Adipose tissue (tissue), 3 donors: Measurements from ENCODE around the gene YBX3. TPM values are rescaled to one million over a fixed set of nuclear protein-coding genes. Genes with fewer than 3 reads are reported as not detected.
"Not testable (repeated sequence)": the region's sequence is repeated elsewhere in the genome, so short reads cannot be mapped to it uniquely, and the experiment has no call there.

Experiments used
- H3K27ac ChIP-seq: one replicate; pipeline ENCODE4 v1.5.1; 2013; ENCODE audit warnings: low read depth, low read length
- WGBS, 3 donors: extraction: QIAGEN DNeasy Blood & Tissue Kit; methylation state at CpG; one replicate each; pipeline ENCODE4 v1.1.7; 2013; 5-methylcytosine and 5-hydroxymethylcytosine counted together
- polyA plus RNA-seq, 3 donors: library from polyadenylated mRNA; stranded (reverse); fragments of 200-250 nt; gene quantifications; one replicate each; pipeline ENCODE4 v1.2.3, GENCODE V29; 2013
- donor health status: healthy with polysubstance abuse.
- donor health status: Bipolar disorder and iron deficiency.
- donor health status: healthy.

YBX3 gene
- 100 to 1,000 TPM; 398 to 461 (median 424) TPM for polyA plus RNA-seq

DNA sequence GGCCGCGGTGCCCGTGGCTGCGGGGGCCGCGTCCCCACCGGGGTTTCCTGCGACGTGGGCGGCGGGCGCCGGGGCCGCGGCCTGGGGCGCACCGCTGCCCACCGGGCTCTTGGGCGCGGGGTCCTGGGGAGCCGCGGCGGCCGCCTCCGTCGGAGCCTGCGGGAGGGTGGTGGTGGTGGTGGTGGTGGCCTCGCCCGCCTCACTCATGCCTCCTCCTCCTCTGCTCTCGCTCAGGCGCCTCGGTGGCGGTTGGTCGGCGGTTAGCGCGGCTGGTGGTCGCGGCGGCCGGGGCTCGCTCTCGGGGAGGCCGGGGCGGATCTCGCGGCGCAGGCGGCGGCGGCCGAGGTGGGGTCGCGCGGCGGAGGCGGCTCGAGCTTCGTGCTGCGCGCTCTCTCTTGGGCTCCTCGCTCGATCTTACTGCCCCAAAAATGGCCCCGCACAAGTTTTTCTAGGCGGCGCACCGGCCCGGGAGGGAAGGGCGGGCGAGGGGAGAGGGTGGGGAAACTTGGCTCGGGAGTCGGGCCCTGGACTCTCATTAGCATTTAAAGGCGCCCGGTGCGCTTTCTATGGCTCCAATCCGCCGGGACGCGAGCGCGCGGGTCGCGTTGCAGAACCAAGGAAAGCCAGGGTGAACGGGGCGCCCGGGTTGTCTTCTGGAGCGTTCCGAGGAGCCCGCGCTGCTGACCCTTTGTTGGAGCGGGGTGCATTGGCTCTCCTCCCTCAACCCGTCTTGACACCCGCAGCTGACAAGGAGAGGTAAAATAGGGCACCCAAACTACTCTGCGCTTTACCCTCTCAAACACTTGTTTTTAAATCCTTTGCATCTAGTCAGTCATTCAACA lies at the start of gene YBX3:
YBX3 (minus strand) TSS at position 419 of the 842 bp plus-strand sequence; CDS start at position 207, 212 bp downstream.
- H3K27ac ChIP-seq = peak within 1 kb of the TSS; percentile 92
- WGBS, 3 donors = 0 to 1% (median 0%) methylated on average over 66 to 95 of the region's 95 CpGs

DNA sequence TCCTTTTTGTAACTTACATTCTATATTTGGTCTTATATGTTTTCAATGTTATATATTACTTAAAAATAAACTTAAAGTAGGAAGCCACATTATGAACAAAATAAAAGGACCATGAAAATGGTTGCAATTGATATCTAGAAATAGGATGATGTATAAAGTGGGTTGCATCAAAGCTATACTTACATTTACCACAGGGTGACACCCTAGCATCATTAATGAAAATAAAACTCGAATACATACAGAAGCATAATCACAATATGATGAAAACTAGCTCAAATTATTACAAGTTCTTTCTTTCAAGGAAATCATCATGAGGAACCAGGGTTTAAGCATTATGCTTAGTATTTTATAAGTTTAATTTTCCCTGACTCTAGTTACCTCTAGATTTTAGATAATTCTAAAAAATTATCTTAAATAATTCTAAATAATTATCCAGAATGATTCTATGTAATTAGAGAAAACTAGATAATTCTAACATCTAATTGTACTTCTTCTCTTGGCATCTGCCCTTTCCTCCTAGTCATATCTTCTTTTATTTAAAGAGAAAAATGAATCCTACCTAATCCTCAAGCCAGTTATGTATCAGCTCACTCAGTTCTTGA lies 48.1 kb upstream of the YBX3 start:
- WGBS, 3 donors = 0% methylated on average over 1 of the region's 1 CpG
- no peak overlapping the region for H3K27ac ChIP-seq

DNA sequence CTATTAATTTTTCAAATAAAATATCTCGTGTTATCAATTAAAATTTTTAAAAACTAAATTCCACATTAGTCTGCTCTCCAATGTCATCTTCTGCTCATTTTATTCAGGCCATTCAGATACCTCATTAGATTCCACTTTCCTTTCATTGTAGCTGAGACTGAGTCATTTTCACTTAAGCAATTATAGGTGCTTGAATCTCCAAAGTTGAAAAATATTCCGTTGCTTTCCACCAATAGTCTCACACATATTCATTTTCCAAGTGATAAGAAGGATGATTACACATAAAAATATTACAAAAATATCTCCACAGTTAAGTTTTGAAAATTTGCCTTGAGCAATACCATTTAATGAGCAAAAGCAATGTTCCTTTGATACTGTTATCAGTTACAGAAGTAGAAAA lies 36.5 kb upstream of the YBX3 start:
- WGBS, 3 donors = 25 to 43% (median 41%) methylated on average over 2 of the region's 2 CpGs
- no peak overlapping the region for H3K27ac ChIP-seq

DNA sequence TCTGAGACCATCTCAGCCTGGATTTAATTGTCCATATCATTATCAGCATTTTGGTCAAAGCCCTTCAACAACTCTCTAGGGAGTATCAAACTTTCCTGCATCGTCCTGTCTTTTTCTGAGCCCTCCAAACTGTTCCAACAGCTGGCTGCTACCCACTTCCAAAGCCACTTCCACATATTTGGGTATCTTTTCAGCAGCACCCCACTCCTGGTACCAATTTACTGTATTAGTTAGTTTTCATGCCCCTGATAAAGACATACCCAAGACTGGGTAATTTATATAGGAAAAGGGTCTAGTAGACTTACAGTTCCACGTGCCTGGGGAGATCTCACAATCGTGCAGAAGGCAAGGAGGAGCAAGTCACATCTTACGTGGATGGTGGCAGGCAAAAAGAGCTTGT lies 33.1 kb upstream of the YBX3 start:
- 73 to 87% (median 83%) methylated on average over 4 of the region's 4 CpGs for WGBS, 3 donors
- H3K27ac ChIP-seq = no peak overlapping the region

DNA sequence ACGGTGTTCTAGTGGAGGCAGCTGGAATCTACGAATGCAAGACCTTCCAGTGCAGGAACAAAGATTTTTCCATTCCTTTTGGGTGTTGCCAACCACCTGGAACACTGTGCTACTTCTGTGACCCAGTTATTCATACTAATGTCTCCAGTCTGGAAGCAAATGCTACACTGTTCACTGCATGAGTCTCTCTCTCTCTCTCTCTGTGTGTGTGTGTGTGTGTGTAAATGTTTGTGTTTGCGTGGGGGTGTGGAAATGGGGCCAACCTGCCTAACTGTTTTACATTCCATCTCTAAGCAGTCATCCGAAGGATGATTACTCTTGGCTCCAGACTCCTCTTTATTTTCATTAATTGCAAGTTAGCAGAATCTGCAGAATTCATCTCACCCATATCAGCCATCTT lies 29.9 kb upstream of the YBX3 start:
- H3K27ac ChIP-seq = no peak overlapping the region
- WGBS, 3 donors = 44 to 52% (median 51%) methylated on average over 4 of the region's 4 CpGs

DNA sequence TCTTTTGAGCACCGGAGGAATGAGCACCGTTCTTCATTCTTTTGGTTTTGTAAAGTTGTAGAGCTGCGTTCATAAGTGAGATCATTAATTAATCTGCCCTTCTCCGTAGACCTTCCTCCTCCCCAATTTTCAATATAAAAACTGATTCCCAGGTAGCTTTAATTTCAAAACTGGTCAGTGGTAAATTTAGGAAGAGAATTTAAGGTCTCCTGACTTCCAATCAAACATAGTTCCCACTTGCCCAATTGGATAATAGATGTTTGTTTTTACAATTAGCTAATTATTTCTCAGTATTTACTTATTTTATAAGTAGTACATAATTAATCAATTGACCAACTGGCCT lies 27.2 kb upstream of the YBX3 start:
- H3K27ac ChIP-seq = no peak overlapping the region
- 0 to 1% (median 0%) methylated on average over 4 of the region's 4 CpGs for WGBS, 3 donors

DNA sequence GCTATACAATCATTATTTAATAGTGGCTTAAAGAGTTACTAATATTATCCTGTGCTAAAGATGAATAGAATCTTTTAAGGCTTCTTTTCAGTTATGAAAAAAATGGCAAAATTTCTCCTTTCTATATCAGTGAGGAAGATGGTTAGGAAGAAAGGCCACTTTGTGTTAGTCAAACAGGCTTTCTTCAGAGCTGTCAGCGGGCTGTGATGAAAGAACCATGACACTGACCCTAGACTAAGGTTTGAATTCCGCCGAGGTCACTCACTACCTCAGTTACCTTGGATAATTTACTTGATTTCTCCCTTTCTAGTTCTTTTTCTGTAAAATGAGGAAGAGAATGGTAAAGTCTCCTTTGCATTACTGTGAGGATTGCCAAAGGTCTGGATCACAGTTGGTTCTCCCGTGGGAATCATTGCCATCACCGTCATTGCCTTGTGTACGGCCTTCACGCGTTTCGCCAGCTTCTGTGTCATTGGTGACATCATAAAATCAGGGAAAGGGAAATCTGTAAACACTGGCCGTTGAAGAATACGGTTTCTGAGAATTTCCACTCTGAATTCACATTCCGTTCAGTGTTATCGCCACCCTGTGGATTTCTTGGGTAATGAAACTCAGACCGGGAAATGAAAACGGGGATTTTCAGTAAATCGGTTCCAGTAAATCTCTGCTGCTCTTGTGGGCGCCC lies 26.7 kb upstream of the YBX3 start:
- no peak overlapping the region for H3K27ac ChIP-seq
- WGBS, 3 donors = 5 to 8% (median 7%) methylated on average over 17 of the region's 17 CpGs

DNA sequence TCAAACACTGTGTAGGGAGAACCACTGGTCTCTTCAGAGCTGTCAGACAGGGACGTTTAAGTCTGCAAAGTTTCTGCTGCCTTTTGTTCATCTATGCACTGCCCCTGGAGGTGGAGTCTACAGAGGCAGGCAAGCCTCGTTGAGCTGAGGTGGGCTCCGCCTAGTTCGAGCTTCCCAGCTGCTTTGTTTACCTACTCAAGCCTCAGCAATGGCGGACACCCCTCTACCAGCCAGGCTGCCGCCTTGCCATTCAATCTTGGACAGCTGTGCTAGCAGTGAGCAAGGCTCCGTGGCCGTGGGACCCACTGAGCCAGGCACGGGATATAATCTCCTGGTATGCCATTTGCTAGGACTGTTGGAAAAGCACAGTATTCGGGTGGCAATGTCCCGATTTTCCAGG lies 24.6 kb upstream of the YBX3 start:
- WGBS, 3 donors = 58 to 68% (median 65%) methylated on average over 11 of the region's 11 CpGs
- H3K27ac ChIP-seq = no peak overlapping the region

DNA sequence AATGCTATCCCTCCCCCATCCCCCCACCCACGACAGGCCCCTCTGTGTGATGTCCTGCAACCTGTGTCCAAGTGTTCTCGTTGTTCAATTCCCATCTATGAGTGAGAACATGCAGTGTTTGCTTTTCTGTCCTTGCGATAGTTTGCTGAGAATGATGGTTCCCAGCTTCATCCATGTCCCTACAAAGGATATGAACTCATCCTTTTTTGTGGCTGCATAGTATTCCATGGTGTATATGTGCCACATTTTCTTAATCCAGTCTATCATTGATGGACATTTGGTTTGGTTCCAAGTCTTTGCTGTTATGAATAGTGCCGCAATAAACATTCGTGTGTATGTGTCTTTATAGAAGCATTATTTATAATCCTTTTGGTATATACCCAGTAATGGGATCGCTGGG lies 20.3 kb upstream of the YBX3 start:
- WGBS, 3 donors = 85 to 95% (median 91%) methylated on average over 6 of the region's 6 CpGs
- not testable (repeated sequence) for H3K27ac ChIP-seq

DNA sequence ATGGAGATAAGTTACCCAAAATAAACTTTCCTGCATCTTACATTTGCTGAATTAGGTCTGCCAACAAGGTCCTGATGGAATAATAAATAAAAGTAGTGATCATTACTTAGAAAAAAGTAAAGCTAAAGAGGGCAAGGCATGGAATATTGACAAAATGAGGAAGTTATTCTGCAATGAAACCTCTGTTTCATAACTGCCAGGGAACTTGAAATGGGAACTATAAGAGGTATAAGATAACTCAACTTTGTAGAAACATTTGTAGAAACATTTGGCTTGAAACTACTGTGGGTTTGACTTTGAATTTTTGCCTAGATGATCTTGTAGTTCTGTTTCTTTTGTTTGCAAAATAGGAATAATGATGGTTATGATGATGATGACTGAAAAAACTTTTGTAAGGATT lies 18.7 kb upstream of the YBX3 start:
- H3K27ac ChIP-seq = no peak overlapping the region

DNA sequence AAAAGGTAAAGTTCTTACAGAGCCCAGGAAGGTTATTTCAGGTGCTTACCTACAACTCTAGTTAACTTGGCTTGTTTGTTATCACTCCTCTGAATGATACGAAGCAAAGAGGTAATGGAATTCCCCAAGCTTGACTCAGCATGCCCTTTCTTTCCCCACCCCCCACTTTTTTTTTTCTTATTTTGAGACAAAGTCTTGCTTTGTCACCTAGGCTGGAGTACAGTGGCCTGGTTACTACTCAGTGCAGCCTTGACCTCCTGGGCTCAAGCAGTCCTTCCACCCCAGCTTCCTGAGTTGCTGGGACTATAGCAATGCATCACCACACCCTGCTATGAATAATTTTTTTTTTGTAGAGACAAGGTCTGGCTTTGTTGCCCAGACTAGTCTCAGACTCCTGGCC lies 17.1 kb upstream of the YBX3 start:
- no peak overlapping the region for H3K27ac ChIP-seq
- whole genome bisulfite sequencing, 3 donors = 20 to 79% (median 69%) methylated on average over 1 of the region's 1 CpG

DNA sequence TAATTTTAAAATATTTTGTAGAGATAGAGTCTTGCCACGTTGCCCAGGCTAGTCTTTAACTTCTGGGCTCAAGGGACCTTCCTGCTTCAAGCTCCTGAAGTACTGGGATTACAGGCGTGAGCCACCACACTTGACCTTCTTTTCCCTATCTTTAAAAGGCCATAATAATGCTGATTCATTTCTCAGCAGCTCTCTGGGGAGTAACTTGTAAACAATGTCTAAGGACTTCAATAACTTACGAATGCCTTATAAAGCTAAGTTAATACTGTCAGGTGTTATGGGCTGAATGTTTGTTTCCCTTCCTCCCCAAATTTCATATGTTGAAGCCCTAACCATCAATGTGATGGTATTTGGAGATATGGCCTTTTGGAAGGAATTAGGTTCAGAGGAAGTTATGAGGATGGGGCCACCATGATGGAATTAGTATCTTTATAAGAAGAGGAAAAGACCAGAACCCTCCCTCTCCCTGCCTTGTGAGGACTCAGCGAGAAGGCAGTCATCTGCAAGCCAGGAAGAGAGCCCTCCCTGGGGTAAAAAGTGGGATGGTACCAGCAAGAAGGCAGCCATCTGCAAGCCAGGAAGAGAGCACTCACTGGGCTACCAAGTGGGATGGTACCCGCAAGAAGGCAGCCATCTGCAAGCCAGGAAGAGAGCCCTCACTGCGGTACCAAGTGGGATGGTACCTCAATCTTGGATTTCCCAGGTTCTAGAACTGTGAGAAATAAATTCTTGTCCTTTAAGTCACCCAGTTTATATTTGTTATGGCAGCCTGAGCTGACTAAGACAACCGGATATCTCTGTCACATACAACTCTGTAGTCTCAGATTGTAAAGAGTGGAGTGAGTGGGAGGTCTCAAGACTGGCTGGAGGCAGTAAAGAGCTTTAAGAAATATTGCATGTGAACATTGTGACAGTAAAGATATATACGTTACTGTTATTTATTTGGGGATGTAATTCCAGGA lies 16.3 kb upstream of the YBX3 start:
- 87 to 88% (median 88%) methylated on average over 8 of the region's 8 CpGs for WGBS, 3 donors
- H3K27ac ChIP-seq = no peak overlapping the region

DNA sequence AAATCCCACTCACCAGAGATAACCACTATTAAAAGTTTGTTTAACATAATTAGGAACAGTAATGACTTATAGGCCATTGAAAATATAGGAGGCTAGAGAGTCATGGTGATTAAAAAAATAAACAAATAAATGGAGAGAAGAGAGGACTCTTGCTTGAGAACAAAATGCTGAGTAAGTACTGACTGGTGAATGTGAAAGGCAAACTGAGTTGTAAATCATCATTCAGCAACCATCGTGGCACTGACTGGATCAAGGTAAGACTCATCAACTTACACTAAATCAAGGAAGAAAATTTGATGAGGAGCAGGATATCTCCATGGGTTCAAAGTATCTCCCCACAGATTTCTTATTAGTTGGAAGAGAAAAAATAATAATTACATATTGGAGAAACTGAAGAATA lies 14.1 kb upstream of the YBX3 start:
- 62 to 66% (median 65%) methylated on average over 1 of the region's 1 CpG for WGBS, 3 donors
- no peak overlapping the region for H3K27ac ChIP-seq

DNA sequence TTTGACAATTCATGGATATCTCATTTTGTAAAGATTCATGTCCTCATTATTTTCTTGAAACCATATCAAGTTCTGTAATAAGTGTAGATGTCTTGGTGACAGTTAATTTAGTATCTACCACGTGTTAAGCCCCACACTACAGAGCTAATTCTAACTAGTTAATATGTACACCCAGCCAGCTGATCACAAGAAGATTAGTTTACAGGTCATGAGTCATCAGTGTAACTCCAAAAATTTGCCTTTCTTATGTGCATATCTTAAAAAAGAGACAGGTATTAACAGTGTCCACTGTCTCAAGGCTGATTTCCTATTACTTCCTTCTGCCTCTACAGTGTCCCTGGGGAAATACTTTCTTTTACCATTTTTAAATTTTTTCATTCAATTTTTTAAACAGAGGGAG lies 13.3 kb upstream of the YBX3 start:
- 49 to 77% (median 74%) methylated on average over 1 of the region's 1 CpG for WGBS, 3 donors

DNA sequence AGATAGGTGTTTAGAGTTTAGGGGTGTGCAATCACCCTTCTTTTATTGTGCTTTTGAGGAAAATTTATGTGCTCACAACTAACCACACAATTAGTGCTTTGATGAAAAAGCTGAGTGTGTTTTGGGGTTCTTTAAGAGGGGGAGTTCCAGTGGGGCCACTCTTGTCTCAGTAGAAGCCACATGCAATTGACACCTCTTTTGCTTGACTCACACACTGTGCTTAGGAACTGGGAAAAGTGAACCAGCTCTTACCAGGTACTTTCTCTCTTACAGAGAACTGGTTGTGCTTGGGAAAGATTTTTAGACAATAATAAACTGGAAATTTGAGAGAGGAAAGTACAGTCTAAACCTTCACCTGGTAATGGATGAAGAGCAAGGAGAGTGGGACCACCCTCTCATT lies 12.3 kb upstream of the YBX3 start:
- no peak overlapping the region for H3K27ac ChIP-seq

More for the DNA sequence above, 13.3 kb upstream of the YBX3 start:
- no peak overlapping the region for H3K27ac ChIP-seq

DNA sequence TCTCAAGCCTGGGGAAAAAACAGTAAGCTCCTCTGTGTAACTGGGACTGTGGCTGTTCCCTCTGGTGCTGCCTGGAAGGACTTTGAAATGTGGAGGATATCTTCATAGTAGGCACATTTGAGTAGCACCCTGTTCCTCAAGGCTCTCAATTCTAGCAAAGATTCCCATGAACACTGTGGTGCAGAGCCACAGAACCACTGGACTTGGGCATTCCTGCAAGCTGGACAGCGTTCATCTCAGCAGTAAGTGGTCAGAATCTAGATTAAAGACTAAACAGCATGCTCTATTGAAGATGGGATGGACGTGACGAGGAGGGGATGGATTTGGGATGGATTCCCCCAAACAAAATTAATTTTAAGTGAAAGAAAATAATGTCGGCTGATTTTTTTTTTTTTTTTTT lies 9.4 kb upstream of the YBX3 start:
- 76 to 86% (median 85%) methylated on average over 4 of the region's 4 CpGs for WGBS, 3 donors
- no peak overlapping the region for H3K27ac ChIP-seq

DNA sequence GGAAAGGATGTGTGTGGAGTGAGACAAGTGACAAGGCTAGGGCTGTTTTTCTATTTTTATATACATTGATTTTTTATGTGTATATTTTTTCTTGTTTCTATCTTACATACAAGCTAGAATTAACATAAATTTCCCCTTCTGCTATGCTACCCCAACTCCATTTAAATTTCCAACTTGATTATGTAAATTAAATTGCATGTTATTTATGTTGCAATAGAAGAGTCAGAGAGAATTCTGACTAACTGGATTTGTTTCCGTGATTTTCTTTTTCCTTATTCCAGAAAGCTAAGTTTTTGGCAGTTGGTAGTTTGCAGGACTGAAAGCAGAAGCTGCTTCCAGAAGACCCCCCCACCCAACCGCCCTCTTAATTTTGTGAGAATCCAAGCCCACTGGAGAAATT lies 8.9 kb upstream of the YBX3 start:
- H3K27ac ChIP-seq = no peak overlapping the region
- WGBS, 3 donors = 76 to 78% (median 76%) methylated on average over 2 of the region's 2 CpGs

DNA sequence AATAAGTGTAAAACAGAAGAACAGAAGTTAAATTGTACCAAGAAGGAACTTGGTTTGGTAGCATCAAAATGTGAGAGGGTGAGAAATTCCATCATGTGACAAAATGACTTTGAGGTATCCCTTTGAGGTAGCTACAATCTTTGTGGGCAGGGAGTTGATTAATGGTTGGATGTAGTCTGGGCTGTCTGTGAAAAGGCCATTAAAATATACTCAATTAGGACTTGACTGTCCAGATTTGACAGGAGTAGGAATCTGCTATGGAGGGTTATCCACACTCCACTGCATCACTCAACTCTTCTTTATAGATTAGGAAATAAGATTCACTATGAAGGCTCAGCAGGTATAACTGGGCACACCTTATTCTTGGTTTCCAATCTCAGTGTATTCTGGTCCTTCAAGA lies 7.4 kb upstream of the YBX3 start:
- H3K27ac ChIP-seq = no peak overlapping the region

DNA sequence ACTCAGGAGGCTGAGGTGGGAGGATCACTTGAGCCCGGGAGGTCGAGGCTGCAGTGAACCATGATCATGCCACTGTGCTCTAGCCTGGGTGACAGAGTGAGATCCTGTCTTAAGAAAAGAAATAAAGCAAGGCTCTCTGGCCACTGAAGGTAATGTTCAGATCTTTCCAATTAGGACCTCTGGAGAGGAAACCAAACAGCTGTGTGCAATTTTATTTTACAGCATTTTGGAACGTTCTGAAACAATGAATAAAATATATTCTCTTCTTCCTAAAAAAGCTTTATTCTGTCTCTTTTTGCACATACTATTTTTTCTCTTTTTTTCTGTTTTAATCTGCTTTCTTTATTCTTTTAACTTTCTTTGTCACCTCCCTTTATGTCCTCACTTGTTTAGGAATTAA lies 5.0 kb upstream of the YBX3 start:
- 76 to 83% (median 79%) methylated on average over 3 of the region's 3 CpGs for WGBS, 3 donors
- H3K27ac ChIP-seq = no peak overlapping the region
